OCI-LY3 (cell line): ENCODE measurements around the gene KRT23.

Experiments
- H2AFZ ChIP-seq: fragments of 200-600, 300-600 bp; shearing (Covaris generic); 2 replicates; pipeline ENCODE4 v1.6.0; 2014; ENCODE audit warnings: antibody characterized with exemption, low read depth, low read length
- H3K27ac ChIP-seq: fragments of 200-600, 300-600 bp; sonication (generic); 2 replicates; pipeline ENCODE4 v1.5.1; 2014; ENCODE audit warnings: mild to moderate bottlenecking, low read length, moderate library complexity, mixed read lengths
- H3K27me3 ChIP-seq: fragments of 200-600, 300-600 bp; sonication (generic); 2 replicates; pipeline ENCODE4 v1.6.1; 2014; ENCODE audit warnings: low read depth, low read length, mixed read lengths
- H3K36me3 ChIP-seq: fragments of 200-600, 300-600 bp; sonication (generic); replicated peaks from 2 replicates; pipeline ENCODE3; 2014; ENCODE audit warnings: low read depth, low read length, mixed read lengths
- H3K4me1 ChIP-seq: fragments of 300-600, 200-600 bp; sonication (generic); 2 replicates; pipeline ENCODE4 v1.6.1; 2014; ENCODE audit warnings: low read length, mixed read lengths
- H3K4me2 ChIP-seq: fragments of 200-600, 300-600 bp; sonication (generic); 2 replicates; pipeline ENCODE4 v1.6.1; 2014; ENCODE audit warnings: low read length, mixed read lengths
- H3K4me3 ChIP-seq: fragments of 300-600, 200-600 bp; sonication (generic); 2 replicates; pipeline ENCODE4 v1.5.1; 2014; ENCODE audit warnings: antibody characterized with exemption, mild to moderate bottlenecking, low read length, moderate library complexity
- H3K79me2 ChIP-seq: fragments of 300-600, 200-600 bp; shearing (Covaris generic); 2 replicates; pipeline ENCODE4 v1.6.1; 2014; ENCODE audit warnings: mild to moderate bottlenecking, low read length, mixed read lengths
- H3K9ac ChIP-seq: fragments of 300-600, 200-600 bp; shearing (Covaris generic); 2 replicates; pipeline ENCODE4 v1.6.0; 2014; ENCODE audit warnings: mild to moderate bottlenecking, low read length, moderate library complexity
- H3K9me3 ChIP-seq: fragments of 200-600, 300-600 bp; shearing (Covaris generic); 2 replicates; pipeline ENCODE4 v1.6.1; 2014; ENCODE audit warnings: low read length, mixed read lengths; ENCODE audit not compliant: insufficient read depth
- H4K20me1 ChIP-seq: fragments of 200-600, 300-600 bp; sonication (generic); 2 replicates; pipeline ENCODE4 v1.6.1; 2016; ENCODE audit warnings: low read length, mixed read lengths; ENCODE audit not compliant: insufficient read depth
- EZH2phosphoT487 ChIP-seq: fragments of 200-600 bp; shearing (Covaris generic); IDR thresholded peaks from 2 replicates; pipeline ENCODE4 v1.6.1; 2018; ENCODE audit warnings: antibody characterized with exemption, mixed run types, low read depth
- TF ChIP-seq, protein P1 (sequence below): fragments of 200-600, 300-600 bp; sonication (generic); IDR thresholded peaks from 2 replicates; pipeline ENCODE4 v1.5.1; 2014; ENCODE audit warnings: antibody characterized with exemption, low read length, low read depth

Gene KRT23

GRCh38 chr17:40896916-40897455 is 40.5 kb downstream of the KRT23 start:
- H3K4me2 ChIP-seq, result no peak overlapping the region
- no peak for TF ChIP-seq EZH2phosphoT487
- TF ChIP-seq, protein P1, sequence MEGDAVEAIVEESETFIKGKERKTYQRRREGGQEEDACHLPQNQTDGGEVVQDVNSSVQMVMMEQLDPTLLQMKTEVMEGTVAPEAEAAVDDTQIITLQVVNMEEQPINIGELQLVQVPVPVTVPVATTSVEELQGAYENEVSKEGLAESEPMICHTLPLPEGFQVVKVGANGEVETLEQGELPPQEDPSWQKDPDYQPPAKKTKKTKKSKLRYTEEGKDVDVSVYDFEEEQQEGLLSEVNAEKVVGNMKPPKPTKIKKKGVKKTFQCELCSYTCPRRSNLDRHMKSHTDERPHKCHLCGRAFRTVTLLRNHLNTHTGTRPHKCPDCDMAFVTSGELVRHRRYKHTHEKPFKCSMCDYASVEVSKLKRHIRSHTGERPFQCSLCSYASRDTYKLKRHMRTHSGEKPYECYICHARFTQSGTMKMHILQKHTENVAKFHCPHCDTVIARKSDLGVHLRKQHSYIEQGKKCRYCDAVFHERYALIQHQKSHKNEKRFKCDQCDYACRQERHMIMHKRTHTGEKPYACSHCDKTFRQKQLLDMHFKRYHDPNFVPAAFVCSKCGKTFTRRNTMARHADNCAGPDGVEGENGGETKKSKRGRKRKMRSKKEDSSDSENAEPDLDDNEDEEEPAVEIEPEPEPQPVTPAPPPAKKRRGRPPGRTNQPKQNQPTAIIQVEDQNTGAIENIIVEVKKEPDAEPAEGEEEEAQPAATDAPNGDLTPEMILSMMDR, result no peak

GRCh38 chr17:40895106-40895730 is 42.2 kb downstream of the KRT23 start:
- Histone ChIP-seq H4K20me1 (no peaks in the 10 kb centered on the region), H3K79me2 (no peaks in the 10 kb centered on the region), H3K4me3 (no peak overlapping the region), H2AFZ (no peak overlapping the region), H3K27me3 (no peaks in the 10 kb centered on the region), H3K4me2 (peak overlapping the region; percentile 22; the same call in 1 of the 2 replicates), H3K27ac (no peak overlapping the region), H3K36me3 (no peaks in the 10 kb centered on the region), H3K9ac (no peak overlapping the region), H3K4me1 (peaks cover 14% of the 10 kb centered on the region), H3K9me3 (no peaks in the 10 kb centered on the region)
- no peak for TF ChIP-seq EZH2phosphoT487
- TF ChIP-seq, protein P1, result no peak

More at GRCh38 chr17:40896916-40897455, 40.5 kb downstream of the KRT23 start:
- Histone ChIP-seq H3K27ac (no peak overlapping the region), H3K4me1 (peaks cover 16% of the 10 kb centered on the region), H3K4me3 (no peak overlapping the region), H3K27me3 (no peaks in the 10 kb centered on the region), H3K36me3 (no peaks in the 10 kb centered on the region), H2AFZ (no peak overlapping the region), H3K9ac (no peak overlapping the region), H4K20me1 (no peaks in the 10 kb centered on the region), H3K9me3 (no peaks in the 10 kb centered on the region), H3K79me2 (no peaks in the 10 kb centered on the region)

DNA sequence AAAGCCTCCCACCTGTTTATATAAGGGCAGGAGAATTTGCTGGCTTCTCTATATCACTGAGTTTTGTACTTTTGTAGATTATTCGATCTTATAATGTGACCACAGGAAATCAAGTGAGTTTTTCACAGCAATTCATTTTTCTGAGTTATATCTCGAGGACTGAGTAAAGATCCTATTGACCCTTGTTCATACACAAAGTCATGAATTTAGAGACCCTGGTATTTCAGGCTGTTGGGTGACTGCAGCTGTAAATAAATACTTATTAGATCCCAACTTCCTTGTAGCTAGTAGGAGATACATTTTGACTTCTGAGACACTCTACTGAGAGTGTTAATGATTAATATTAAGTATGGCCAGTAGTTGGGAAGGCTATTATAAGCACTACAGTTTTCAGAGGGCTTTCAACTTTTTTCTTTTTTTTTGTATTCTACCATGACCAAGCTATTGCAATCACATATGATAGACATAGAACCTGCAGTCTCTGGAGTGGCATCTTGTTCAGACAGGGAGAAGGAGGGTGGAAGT is 49.2 kb downstream of the KRT23 start:
- no peak for TF ChIP-seq EZH2phosphoT487
- TF ChIP-seq, protein P1, result no peak

GRCh38 chr17:40886090-40886489 is 51.4 kb downstream of the KRT23 start:
- H3K9me3 ChIP-seq, result no peaks in the 10 kb centered on the region
- H3K4me1 ChIP-seq, result no peaks in the 10 kb centered on the region

More for the DNA sequence above, 49.2 kb downstream of the KRT23 start:
- H4K20me1 ChIP-seq, result no peaks in the 10 kb centered on the region
- H3K4me3 ChIP-seq, result no peak overlapping the region
- H3K9ac ChIP-seq, result no peak overlapping the region
- H3K4me2 ChIP-seq, result no peak overlapping the region
- peaks cover 7% of the 10 kb centered on the region for H3K4me1 ChIP-seq
- H3K27me3 ChIP-seq, result peaks cover 33% of the 10 kb centered on the region
- no peak overlapping the region for H3K27ac ChIP-seq
- H2AFZ ChIP-seq, result no peak overlapping the region
- no peaks in the 10 kb centered on the region for H3K9me3 ChIP-seq
- H3K36me3 ChIP-seq, result no peaks in the 10 kb centered on the region
- H3K79me2 ChIP-seq, result no peaks in the 10 kb centered on the region

More at GRCh38 chr17:40886090-40886489, 51.4 kb downstream of the KRT23 start:
- H4K20me1 ChIP-seq, result no peaks in the 10 kb centered on the region
- H3K36me3 ChIP-seq, result no peaks in the 10 kb centered on the region
- peaks cover 36% of the 10 kb centered on the region for H3K27me3 ChIP-seq
- no peak overlapping the region for H3K9ac ChIP-seq
- H3K4me3 ChIP-seq, result no peak overlapping the region
- no peak overlapping the region for H2AFZ ChIP-seq
- H3K4me2 ChIP-seq, result no peak overlapping the region
- no peak overlapping the region for H3K27ac ChIP-seq
- TF ChIP-seq, protein P1, result no peak
- TF ChIP-seq EZH2phosphoT487, result no peak
- no peaks in the 10 kb centered on the region for H3K79me2 ChIP-seq
